HEK293T (cell line): ENCODE data around the gene TMEM150C.

ENCODE experiments used
- CTCF ChIA-PET: fragments of 350-600 bp; formaldehyde crosslinking; extraction: SDS; loops from one replicate; lab custom pipeline; 2021; ENCODE audit warnings: antibody characterized with exemption, inconsistent platforms; lab: Yijun Ruan, JAX
- POLR2A ChIA-PET: fragments of 350-600 bp; formaldehyde crosslinking; extraction: SDS; loops from one replicate; lab custom pipeline; 2020; ENCODE audit warnings: antibody characterized with exemption, inconsistent platforms; lab: Yijun Ruan, JAX
- DNase-seq: peaks from one replicate; pipeline ENCODE4 v3.0.0; 2012; ENCODE audit warnings: mixed read lengths; ENCODE audit errors: extremely low spot score
- ARNT ChIP-seq: fragments of 450-650 bp; IDR thresholded peaks from 2 replicates; pipeline ENCODE4 v1.6.1; 2017; ENCODE audit warnings: mild to moderate bottlenecking
- BHLHE40 ChIP-seq: fragments of 450-650 bp; IDR thresholded peaks from 2 replicates; pipeline ENCODE4 v1.6.1; 2016; ENCODE audit warnings: mild to moderate bottlenecking, moderate library complexity, borderline replicate concordance
- CTBP1 ChIP-seq: fragments of 450-650 bp; IDR thresholded peaks from 2 replicates; pipeline ENCODE4 v1.6.1; 2016; ENCODE audit warnings: borderline replicate concordance
- ELF4 ChIP-seq: fragments of 450-650 bp; IDR thresholded peaks from 2 replicates; pipeline ENCODE4 v1.6.1; 2017; ENCODE audit warnings: antibody characterized with exemption
- FOXA1 ChIP-seq: fragments of 450-650 bp; IDR thresholded peaks from 2 replicates; pipeline ENCODE4 v1.6.1; 2016; ENCODE audit warnings: mild to moderate bottlenecking
- FOXK2 ChIP-seq: fragments of 450-650 bp; IDR thresholded peaks from 2 replicates; pipeline ENCODE4 v1.6.1; 2016; ENCODE audit warnings: mild to moderate bottlenecking
- FOXM1 ChIP-seq: fragments of 450-650 bp; IDR thresholded peaks from 2 replicates; pipeline ENCODE4 v1.6.1; 2017; ENCODE audit warnings: mild to moderate bottlenecking, borderline replicate concordance
- HDGF ChIP-seq: fragments of 450-650 bp; IDR thresholded peaks from 2 replicates; pipeline ENCODE4 v1.6.1; 2017; ENCODE audit warnings: antibody characterized with exemption, borderline replicate concordance
- L3MBTL2 ChIP-seq: fragments of 450-650 bp; conservative IDR thresholded peaks from 2 replicates; pipeline ENCODE4 v1.6.1; 2016; ENCODE audit warnings: mild to moderate bottlenecking
- LEF1 ChIP-seq: fragments of 450-650 bp; IDR thresholded peaks from 2 replicates; pipeline ENCODE4 v1.6.1; 2017; ENCODE audit warnings: mild to moderate bottlenecking, borderline replicate concordance
- NFRKB ChIP-seq: fragments of 450-650 bp; IDR thresholded peaks from 2 replicates; pipeline ENCODE4 v1.6.1; 2016; ENCODE audit warnings: mild to moderate bottlenecking, moderate library complexity
- PKNOX1 ChIP-seq: fragments of 450-650 bp; IDR thresholded peaks from 2 replicates; pipeline ENCODE4 v1.6.1; 2016
- SP1 ChIP-seq: fragments of 450-650 bp; IDR thresholded peaks from 2 replicates; pipeline ENCODE4 v1.6.1; 2017
- SUZ12 ChIP-seq: fragments of 450-650 bp; IDR thresholded peaks from 2 replicates; pipeline ENCODE4 v1.6.1; 2016; ENCODE audit warnings: mild to moderate bottlenecking
- TARDBP ChIP-seq: fragments of 450-650 bp; IDR thresholded peaks from 2 replicates; pipeline ENCODE4 v1.6.1; 2016
- ZNF384 ChIP-seq: fragments of 450-650 bp; IDR thresholded peaks from 2 replicates; pipeline ENCODE4 v1.6.1; 2016

TMEM150C gene

GRCh38 chr4:82467471-82467870, 94.3 kb downstream of the TMEM150C start:
- ChIA-PET POLR2A (no interaction called here), CTCF (no interaction called here)
- DNase-seq, result no peak
- no peak for TF ChIP-seq FOXK2
- no peak for TF ChIP-seq NFRKB
- TF ChIP-seq ZNF384, result no peak
- no peak for TF ChIP-seq L3MBTL2
- no peak for TF ChIP-seq PKNOX1
- TF ChIP-seq LEF1, result no peak
- TF ChIP-seq ARNT, result no peak
- no peak for TF ChIP-seq CTBP1
- TF ChIP-seq TARDBP, result no peak
- TF ChIP-seq BHLHE40, result no peak
- no peak for TF ChIP-seq FOXA1
- TF ChIP-seq FOXM1, result no peak
- TF ChIP-seq HDGF, result no peak
- no peak for TF ChIP-seq SUZ12
- no peak for TF ChIP-seq SP1
- TF ChIP-seq ELF4, result no peak

GRCh38 chr4:82463221-82463620, 98.6 kb downstream of the TMEM150C start:
- DNase-seq, result no peak
- ChIA-PET POLR2A (no interaction called here), CTCF (interaction anchor here (2.5 kb wide), 1 partner anchor 276 kb away, joined by 8 read pairs; no protein-coding TSS in a partner anchor)
- TF ChIP-seq ZNF384, result no peak
- no peak for TF ChIP-seq HDGF
- TF ChIP-seq BHLHE40, result no peak
- no peak for TF ChIP-seq ARNT
- no peak for TF ChIP-seq LEF1
- TF ChIP-seq NFRKB, result no peak
- no peak for TF ChIP-seq FOXM1
- TF ChIP-seq PKNOX1, result no peak
- no peak for TF ChIP-seq L3MBTL2
- no peak for TF ChIP-seq SP1

- POLR2A ChIA-PET, result no interaction called here
- peak; percentile 85 for DNase-seq
- CTCF ChIA-PET, result interaction anchor here (2.5 kb wide), 1 partner anchor 277 kb away, joined by 8 read pairs; no protein-coding TSS in a partner anchor
- TF ChIP-seq FOXA1, result no peak
- TF ChIP-seq NFRKB, result no peak
- no peak for TF ChIP-seq L3MBTL2
- TF ChIP-seq FOXM1, result no peak
- no peak for TF ChIP-seq HDGF
- TF ChIP-seq TARDBP, result no peak
- no peak for TF ChIP-seq SUZ12
- TF ChIP-seq BHLHE40, result no peak
- no peak for TF ChIP-seq ELF4
- TF ChIP-seq CTBP1, result no peak
- no peak for TF ChIP-seq SP1
- TF ChIP-seq ZNF384, result no peak
- TF ChIP-seq LEF1, result no peak
- no peak for TF ChIP-seq FOXK2
- TF ChIP-seq PKNOX1, result no peak
- TF ChIP-seq ARNT, result no peak
Measured at GRCh38 chr4:82462415-82462831, 99.4 kb downstream of the TMEM150C start.

GRCh38 chr4:82461710-82462109, 100.1 kb downstream of the TMEM150C start:
- no peak for TF ChIP-seq ZNF384
- TF ChIP-seq NFRKB, result no peak
- CTCF ChIA-PET, result no interaction called here
- POLR2A ChIA-PET, result no interaction called here
- no peak for DNase-seq

- TF ChIP-seq CTBP1, result no peak
- TF ChIP-seq SUZ12, result no peak
- no peak for TF ChIP-seq LEF1
- TF ChIP-seq SP1, result no peak
- no peak for TF ChIP-seq PKNOX1
- no peak for TF ChIP-seq FOXK2
- TF ChIP-seq NFRKB, result no peak
- TF ChIP-seq FOXA1, result no peak
- no peak for TF ChIP-seq BHLHE40
- no peak for TF ChIP-seq ARNT
- TF ChIP-seq ELF4, result no peak
- no peak for TF ChIP-seq FOXM1
- TF ChIP-seq HDGF, result no peak
- ChIA-PET CTCF (interaction anchor here (0.7 kb wide), 1 partner anchor 280 kb away, joined by 4 read pairs; no protein-coding TSS in a partner anchor), POLR2A (no interaction called here)
- no peak for DNase-seq
Measured at GRCh38 chr4:82458729-82459128, 103.1 kb downstream of the TMEM150C start.

- ChIA-PET POLR2A (no interaction called here), CTCF (no interaction called here)
- DNase-seq, result no peak
- TF ChIP-seq TARDBP, result no peak
- TF ChIP-seq HDGF, result no peak
- no peak for TF ChIP-seq SUZ12
- no peak for TF ChIP-seq FOXM1
- TF ChIP-seq FOXA1, result no peak
- no peak for TF ChIP-seq BHLHE40
Measured at GRCh38 chr4:82457266-82457665, 104.5 kb downstream of the TMEM150C start.
